GM23248 (cell line): ENCODE measurements around the gene FAM83G.

Experiments
- EZH2 ChIP-seq: fragments of 200-600 bp; sonication (generic); IDR thresholded peaks from 2 replicates; pipeline ENCODE4 v1.6.1; 2018; ENCODE audit warnings: antibody characterized with exemption, mild to moderate bottlenecking; ENCODE audit not compliant: insufficient read depth, poor library complexity, severe bottlenecking
- EZH2phosphoT487 ChIP-seq: fragments of 200-600 bp; sonication (generic); IDR thresholded peaks from 2 replicates; pipeline ENCODE4 v1.6.1; 2018; ENCODE audit warnings: antibody characterized with exemption, moderate library complexity, mild to moderate bottlenecking, low read depth; ENCODE audit not compliant: insufficient read depth

GRCh38 chr17:19010729-19011505 lies 6.4 kb upstream of the FAM83G start:
- TF ChIP-seq EZH2phosphoT487 (no peak), EZH2 (no peak)
